HTERT RPE-1 (cell line): ENCODE measurements around the gene TSC22D2.

Source experiments
- in situ Hi-C: fragments of 300-500 bp; cut with MboI; formaldehyde crosslinking; loops from 4 replicates; pipeline ENCODE4 v1.14.3; 2020; ENCODE audit warnings: low sequenced_read_pairs

The TSC22D2 gene

GRCh38 chr3:150408221-150409124, at the start of gene TSC22D2:
Gene TSC22D2 (plus strand): TSS chr3:150408298. CDS start chr3:150409351, 1,053 bp downstream.
- in situ Hi-C loops, result no loop called here

GRCh38 chr3:150359381-150359780, 48.7 kb upstream of the TSC22D2 start:
- in situ Hi-C loops, result no loop called here

GRCh38 chr3:150360966-150361365, 47.1 kb upstream of the TSC22D2 start:
- in situ Hi-C loops, result no loop called here

- in situ Hi-C loops, result no loop called here
Measured at GRCh38 chr3:150362515-150363302, 45.4 kb upstream of the TSC22D2 start.

GRCh38 chr3:150363420-150363819, 44.7 kb upstream of the TSC22D2 start:
- in situ Hi-C loops, result no loop called here

- in situ Hi-C loops, result no loop called here
Measured at GRCh38 chr3:150365132-150365604, 42.9 kb upstream of the TSC22D2 start.

GRCh38 chr3:150367757-150368156, 40.3 kb upstream of the TSC22D2 start:
- in situ Hi-C loops, result no loop called here

GRCh38 chr3:150370122-150370602, 37.9 kb upstream of the TSC22D2 start:
- in situ Hi-C loops, result no loop called here

- in situ Hi-C loops, result no loop called here
Measured at GRCh38 chr3:150370999-150371398, 37.1 kb upstream of the TSC22D2 start.

- in situ Hi-C loops, result no loop called here
Measured at GRCh38 chr3:150371741-150372254, 36.3 kb upstream of the TSC22D2 start.

- in situ Hi-C loops, result no loop called here
Measured at GRCh38 chr3:150372320-150372719, 35.8 kb upstream of the TSC22D2 start.

- in situ Hi-C loops, result no loop called here
Measured at GRCh38 chr3:150372722-150373121, 35.4 kb upstream of the TSC22D2 start.

GRCh38 chr3:150373234-150373875, 34.7 kb upstream of the TSC22D2 start:
- in situ Hi-C loops, result no loop called here

- in situ Hi-C loops, result no loop called here
Measured at GRCh38 chr3:150374975-150375374, 33.1 kb upstream of the TSC22D2 start.

- in situ Hi-C loops, result no loop called here
Measured at GRCh38 chr3:150376001-150376848, 31.9 kb upstream of the TSC22D2 start.

GRCh38 chr3:150377601-150378300, 30.3 kb upstream of the TSC22D2 start:
- in situ Hi-C loops, result no loop called here

- in situ Hi-C loops, result no loop called here
Measured at GRCh38 chr3:150378301-150378748, 29.8 kb upstream of the TSC22D2 start.

- in situ Hi-C loops, result no loop called here
Measured at GRCh38 chr3:150379469-150379868, 28.6 kb upstream of the TSC22D2 start.
